GOT3 (cell line): ENCODE results near the gene ZNF48.

Experiments used
- DNase-seq: peaks from one replicate; lab custom pipeline; 2025; ENCODE audit warnings: mixed read lengths; lab: John Stamatoyannopoulos, UW

ZNF48 gene

DNA sequence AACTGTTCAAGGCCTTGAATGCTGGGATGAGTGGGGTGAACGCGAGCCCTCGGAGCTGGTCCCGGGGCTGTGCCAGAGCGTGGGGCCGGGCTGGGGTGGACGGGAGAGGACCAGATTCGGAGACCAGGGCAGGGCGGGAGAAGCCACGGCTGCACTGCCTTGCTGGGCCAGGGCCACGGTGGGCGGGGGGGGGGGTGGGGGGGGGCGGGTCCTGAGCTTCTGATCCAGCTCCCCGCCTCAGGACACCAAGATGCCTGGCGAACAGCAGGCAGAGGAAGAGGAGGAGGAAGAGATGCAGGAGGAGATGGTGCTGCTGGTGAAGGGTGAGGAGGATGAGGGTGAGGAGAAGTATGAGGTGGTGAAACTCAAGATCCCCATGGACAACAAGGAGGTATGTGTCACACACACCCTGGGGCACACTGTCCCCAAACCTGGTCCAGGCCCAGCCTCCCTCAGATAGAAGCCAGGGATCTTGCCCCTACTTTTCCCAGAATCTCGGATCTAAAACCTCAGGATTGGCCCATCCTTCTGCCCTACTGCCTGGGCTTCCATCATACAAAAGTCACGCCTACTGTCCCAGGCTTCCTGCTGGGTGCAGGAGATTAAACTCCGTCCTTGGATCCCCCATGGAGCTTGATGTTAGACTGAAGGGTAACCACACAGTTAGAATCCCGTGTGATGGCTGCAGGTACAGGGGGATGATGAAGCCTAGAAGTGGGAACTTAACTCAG lies 12.7 kb downstream of the ZNF48 start:
- DNase-seq = no peak

DNA sequence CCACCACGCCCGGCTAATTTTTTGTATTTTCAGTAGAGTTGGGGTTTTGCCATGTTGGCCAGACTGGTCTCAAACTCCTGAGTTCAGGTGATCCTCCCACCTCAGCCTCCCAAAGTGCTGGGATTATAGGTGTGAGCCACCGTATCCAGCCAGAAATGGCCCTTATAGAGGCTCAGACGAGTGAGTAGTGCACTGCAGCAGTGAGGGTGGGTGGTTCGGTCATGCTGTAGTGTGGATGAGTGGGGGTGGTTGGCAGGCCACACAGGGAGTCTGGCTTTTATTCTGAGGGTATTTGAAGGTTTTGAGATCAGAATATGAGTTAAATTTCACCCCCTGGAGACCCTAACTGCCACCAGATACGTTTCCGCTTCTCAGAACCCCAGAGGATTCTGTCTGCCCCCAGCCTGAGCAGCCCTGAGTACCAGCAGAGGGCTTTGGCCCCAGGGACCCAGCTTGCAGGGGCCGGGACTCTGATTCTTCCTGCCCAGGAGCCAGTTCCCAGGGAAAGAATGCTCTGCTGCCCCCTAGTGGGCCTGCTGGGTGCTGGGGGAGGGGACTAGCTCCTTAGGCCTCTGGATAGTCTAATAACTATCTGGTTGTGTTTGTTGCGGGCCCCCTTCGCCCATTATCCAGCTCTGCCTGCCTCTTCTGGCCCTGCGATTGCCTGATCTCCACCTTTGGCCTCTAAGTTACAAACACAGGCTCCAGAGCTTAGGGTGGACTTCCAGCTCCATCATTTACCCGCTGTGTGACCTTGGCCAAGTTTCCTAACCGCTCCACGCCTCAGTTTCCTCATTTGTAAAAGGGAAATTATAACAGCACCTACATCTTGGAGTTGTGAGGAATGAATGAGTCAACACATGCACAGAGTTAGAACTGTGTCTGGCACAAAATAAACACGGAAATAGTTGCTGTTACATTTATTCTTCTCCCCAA lies 14.2 kb downstream of the ZNF48 start:
- DNase-seq = peak; percentile 48

DNA sequence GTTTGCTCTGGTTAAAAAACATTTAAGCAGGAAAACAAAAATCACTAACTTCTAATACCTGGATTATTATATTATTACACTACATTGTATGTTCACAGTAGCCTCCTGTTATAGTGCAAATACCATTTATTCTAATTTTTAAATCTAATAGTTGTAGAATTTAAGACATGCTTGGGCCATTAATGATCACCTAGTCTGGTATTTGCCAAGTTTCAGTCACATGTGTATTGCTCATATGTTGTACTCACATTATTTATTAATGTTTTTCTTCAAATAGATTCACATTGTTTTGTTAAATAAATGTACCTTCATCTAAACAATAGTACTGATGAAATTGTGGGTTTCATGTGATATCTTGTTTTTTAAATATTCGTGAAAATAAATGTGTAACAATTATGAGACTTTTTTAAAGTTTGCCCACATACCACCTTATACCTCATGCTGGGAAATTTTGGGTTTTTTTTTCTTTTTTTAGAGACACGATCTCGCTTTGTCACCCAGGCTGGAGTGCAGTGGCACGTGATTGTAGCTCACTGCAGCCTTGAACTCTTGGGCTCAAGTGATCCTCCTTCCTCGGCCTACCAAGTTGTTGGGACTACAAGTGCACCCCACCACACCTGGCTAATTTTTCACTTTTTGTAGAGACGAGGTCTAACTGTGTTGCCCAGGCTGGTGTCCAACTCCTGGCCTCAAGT lies 18.0 kb downstream of the ZNF48 start:
- no peak for DNase-seq

DNA sequence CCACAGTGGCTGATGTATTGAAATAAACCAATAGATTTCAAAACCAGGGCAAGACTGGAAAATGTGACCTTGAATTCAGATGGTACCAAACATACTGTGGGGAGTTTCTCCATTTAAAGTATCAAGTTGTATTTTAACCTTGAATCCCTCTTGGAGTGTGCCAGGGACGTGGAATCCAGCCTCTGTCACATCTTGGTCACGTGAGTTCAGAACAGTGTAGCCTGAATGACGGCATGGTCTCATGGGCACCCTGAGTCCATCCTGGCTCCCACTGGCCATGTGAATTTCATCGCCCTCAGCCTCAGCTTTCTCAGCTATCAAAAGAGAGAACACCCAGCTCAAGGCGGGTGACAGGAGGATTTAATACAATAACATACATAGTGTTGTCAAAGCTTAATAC lies 18.9 kb downstream of the ZNF48 start:
- DNase-seq = no peak

DNA sequence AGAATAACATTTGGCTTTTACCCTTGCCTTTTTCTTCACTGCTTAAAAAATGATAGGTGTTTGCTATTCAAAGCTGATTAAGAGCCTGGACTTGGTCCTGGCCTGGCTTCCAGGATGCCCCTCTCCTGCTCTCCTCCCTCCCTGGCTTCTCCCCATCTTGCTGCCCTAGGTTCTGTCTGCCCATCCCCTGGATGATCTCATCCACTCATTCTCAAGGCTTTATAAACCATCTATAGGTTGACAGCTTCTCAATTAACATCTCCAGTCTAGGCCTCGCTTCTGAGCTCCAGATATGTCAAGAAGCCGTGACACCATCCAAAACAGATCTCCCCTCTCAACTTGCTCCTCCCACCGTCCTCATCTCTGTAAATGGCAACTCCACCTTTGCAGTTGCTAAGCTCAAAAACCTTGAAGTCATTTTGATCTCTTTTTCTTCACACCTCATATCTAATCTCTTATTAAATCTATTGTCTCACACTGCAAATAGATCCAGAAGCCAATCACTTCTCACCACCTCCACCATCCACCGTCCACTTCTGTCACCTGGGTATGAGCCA lies 20.9 kb downstream of the ZNF48 start:
- no peak for DNase-seq

DNA sequence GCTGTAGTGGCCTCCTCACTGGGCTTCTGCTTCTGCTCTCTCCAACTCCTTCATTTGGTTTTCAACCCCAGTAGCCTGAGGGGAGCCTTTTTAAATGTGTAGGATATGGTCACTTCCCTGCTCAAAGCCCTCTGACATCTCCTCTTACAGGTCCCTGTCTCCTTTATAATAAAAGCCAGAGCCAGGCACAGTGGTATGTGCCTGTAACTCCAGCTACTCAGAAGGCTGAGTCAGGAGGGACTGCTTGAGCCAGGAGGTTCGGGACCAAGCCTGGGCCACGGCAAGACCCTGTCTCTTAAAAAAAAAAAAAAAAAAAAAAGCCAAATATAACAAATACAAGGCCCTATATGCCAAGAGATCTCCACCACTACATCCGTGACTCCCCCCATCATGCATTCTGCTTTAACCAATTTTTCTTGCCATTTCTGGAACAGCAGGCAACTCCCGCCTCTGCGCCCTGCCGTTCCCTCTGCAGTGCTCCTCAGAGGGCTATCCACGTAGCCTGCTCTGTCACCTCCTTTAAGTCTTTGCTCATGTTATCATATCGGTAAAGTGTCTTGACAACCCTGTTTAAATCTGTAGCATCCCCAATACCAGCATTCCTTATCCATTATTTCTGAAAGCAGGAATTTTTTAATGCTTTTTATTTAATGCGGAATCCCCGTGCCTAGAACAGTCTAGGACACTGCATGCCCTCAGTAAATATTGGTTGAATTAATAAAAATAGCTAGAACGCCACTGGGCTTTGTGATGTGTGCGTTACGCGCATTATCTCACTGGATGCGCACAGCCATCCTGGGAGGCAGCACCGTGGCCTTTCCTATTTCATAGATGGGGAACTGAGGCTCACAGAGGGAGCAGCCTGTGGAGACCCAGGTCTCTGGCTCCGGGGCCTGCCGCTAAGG lies 21.7 kb downstream of the ZNF48 start:
- DNase-seq = no peak

DNA sequence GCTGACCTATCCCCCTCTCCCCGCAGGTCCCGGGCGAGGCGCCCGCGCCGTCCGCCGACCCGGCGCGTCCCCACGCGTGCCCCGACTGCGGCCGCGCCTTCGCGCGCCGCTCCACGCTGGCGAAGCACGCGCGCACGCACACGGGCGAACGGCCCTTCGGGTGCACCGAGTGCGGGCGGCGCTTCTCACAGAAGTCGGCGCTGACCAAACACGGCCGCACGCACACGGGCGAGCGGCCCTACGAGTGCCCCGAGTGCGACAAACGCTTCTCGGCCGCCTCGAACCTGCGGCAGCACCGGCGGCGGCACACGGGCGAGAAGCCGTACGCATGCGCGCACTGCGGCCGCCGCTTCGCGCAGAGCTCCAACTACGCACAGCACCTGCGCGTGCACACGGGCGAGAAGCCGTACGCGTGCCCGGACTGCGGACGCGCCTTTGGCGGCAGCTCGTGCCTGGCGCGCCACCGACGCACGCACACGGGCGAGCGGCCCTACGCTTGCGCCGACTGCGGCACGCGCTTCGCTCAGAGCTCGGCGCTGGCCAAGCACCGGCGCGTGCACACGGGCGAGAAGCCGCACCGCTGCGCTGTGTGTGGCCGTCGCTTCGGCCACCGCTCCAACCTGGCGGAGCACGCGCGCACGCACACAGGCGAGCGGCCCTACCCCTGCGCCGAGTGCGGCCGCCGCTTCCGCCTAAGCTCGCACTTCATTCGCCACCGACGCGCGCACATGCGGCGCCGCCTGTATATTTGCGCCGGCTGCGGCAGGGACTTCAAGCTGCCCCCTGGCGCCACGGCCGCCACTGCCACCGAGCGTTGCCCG lies 22.5 kb downstream of the ZNF48 start:
- DNase-seq = peak; percentile 59

DNA sequence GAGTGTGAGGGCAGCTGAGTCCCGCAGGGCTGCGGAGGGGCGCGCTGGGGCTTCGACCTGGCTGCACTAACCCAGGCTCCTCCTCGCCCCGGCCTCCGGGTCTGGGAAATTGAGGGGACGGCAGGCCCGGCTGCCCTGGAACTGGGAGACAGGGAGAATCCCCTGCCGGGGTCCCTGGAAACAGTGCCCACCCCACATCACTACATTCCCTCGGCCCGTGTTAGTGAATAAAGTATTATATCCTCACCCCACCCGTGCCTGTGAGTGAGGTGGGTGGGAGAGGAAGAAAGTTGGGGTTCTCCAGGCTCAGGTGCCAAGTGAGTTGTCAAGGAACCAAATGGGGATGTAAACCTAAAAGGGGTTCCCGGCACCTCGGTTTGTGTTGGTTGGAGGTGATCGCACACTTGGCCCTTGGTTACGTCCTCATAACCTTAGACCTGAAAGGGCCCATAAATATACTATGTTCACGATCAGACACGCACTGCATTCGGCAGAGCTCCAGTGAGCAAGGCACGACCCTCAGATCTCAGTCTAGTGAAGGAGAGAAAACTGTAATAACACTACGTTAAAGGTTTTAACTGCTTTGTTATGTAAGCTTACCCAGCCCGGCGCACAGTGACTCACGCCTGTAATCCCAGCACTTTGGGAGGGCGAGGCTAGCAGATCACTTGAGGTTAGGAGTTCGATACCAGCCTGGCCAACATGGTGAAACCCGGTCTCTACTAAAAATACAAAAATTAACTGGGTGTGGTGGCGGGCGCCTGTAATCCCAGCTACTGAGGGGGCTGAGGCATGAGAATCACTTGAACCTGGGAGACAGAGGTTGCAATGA lies 23.3 kb downstream of the ZNF48 start:
- DNase-seq = no peak

DNA sequence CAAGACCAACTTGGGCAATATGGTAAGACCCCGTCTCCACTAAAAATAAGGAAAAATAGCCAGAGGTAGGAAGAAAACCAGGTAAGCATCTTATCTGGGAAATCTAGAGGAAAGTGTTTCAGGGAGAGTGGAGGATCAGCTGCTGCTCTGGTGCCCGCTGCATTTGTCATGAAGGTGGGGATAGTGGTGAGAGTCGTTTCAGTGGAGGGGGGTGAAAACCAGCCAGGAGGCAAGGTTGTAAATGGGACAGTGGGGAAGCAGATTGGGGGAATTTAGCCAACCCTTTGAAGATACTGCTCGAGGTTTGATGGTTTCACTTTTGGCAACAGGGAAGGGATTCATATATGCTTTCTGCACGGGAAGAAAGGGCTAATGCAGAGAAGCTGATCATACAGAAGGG lies 25.8 kb downstream of the ZNF48 start:
- no peak for DNase-seq

DNA sequence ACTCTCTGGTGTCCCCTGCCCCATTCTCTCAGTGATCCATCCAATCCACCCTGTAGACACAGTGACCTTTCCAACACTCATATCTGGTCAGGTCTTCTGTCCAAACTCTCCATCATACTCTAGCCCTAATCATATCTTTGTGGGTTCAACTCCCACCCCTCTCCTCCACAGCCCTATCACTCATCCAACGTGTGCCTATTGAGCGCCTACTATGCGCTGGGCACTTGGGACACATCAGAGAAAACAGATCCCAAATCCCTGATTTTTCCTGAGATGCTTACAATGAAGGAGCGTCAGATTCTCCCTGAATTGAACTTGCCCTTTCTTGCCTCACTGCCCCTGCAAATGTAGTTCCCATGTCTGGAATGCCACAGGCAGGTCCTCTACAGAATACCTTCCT lies 32.8 kb downstream of the ZNF48 start:
- no peak for DNase-seq

DNA sequence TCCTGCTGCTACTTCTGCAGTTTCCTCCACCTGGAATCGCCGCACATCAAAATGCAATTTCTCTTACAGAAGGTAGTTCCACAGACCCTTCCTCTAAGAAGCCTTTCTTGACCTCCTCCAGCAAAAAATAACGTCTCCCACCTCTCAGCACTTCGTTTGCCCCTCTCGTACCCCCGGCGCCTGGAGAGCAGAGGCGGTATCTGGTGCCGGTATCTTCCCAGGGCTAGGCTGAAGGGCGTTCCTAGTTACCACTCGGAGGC lies 34.1 kb downstream of the ZNF48 start:
- no peak for DNase-seq

DNA sequence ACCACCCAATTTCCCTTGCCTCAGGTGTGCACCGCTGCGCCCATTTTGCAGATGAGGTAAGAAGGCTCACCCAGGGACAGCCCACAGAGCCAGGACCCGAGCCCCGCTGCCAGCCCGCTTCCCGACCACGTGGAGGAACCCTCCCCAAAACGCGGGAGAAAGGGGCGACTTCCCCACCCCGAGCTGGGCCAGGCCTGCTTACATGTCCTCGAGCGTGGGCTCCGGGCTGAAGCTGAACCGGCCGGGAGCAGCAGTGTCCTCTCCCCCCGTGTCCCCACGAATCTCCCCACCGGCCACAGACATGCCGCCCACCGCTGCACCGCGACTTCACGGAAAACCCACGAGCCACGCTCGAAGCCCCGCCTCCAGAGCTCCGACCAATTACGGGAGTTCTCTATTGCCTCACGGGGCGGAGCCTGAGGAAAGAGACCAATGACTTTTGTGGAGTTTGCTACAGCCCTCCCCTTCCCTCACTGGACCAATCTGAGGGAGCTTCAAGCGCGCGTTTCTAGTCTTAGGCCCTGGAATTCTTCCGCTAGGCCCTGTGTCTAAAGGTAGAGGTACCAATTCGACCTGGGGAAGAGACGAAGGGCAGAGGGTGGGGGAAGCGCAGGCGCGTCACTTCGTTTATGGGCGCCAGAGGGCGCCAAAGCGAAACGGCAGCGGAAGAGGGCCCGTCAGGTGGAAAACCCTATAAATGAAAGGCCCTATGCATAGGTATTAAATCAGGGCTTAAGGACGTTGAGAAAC lies 34.6 kb downstream of the ZNF48 start, which contains the start of gene DCTPP1:
DCTPP1 (minus strand) TSS at position 353 of the 750 bp plus-strand sequence; CDS start at position 303, 50 bp downstream.
- peak; percentile 77 for DNase-seq

DNA sequence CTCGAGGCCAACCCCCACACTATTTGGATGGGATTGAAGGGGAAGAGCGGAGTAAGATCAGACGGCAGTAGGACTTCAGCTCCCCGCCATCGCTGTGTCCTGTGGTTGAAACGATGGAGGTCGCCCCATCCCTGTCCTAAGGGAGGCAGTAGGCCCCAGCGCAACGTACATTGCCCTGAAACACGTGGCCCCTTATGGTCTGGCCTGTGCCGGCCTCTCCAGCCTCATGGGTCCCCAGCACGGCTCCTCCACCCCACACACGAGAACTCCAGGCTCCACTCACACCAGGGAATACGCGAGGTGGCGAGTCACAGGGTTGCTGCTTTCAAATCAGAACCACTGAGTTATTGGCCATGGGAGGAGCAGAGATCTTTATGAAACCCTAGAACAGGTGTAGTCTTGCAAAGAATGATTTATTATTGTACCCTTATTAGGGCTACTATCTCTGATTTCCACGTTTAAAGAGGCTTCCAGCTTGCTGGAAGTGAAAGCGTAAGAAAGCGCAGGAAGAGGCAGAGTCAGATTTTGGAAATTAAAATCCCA lies 35.3 kb downstream of the ZNF48 start:
- DNase-seq = no peak

DNA sequence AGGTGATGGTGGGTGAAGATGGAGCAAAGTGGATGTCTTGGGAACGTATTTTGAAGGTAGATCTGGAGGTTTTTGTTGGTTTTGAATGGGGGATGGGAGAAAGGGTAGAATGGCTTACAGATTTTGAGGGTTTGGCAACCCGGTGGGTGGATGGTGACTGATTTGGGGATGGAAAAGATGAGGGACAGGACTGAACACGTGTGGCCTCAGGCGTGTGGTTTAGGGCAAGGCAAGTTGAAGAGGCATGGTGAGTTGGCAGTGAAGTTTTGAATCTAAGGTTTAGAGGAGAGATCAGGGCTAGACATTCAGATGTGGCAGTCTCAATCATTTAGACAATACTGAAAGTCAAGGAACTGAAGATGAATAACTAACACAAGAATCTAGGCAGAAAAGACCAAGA lies 39.6 kb downstream of the ZNF48 start:
- DNase-seq = no peak

DNA sequence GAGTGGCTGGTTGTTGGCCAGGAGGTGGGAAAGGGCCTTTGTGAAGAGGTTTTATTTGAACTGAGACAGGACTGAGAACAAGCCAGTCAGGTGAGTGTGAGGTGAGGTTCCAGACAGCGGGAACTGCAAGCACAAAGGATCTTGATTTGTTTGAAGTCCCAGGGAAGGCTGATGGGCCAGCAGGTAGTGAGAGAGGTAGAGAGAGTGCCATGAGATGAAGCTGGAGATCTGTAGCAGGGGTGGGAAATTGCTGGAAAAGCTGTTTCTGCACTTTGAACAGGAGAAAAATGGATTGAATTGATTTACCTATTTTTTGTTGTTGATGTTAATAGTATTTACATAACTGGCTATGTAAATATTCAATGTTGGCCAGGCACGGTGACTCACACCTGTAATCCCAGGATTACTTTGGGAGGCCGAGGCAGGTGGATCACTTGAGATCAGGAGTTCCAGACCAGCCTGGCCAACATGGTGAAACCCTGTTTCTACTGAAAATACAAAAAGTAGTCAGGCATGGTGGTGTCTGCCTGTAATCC lies 42.4 kb downstream of the ZNF48 start:
- no peak for DNase-seq

DNA sequence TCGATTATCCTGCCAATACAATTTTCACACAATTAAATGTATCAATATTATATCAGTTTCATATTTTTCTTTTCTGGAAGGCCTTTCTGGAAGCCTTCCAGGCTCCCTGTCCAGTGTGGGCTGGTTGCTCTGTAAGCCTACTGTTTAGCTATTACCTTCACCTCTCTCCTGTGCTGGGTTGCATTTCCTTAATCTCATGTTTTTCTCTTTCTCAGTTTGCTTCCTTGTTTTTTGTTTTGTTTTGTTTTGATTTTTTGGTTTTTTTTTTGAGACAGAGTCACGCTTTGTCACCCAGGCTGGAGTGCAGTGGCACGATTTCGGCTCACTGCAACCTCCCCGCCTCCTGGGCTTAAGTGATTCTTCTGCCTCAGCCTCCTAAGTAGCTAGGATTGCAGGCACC lies 43.6 kb downstream of the ZNF48 start:
- DNase-seq = no peak

DNA sequence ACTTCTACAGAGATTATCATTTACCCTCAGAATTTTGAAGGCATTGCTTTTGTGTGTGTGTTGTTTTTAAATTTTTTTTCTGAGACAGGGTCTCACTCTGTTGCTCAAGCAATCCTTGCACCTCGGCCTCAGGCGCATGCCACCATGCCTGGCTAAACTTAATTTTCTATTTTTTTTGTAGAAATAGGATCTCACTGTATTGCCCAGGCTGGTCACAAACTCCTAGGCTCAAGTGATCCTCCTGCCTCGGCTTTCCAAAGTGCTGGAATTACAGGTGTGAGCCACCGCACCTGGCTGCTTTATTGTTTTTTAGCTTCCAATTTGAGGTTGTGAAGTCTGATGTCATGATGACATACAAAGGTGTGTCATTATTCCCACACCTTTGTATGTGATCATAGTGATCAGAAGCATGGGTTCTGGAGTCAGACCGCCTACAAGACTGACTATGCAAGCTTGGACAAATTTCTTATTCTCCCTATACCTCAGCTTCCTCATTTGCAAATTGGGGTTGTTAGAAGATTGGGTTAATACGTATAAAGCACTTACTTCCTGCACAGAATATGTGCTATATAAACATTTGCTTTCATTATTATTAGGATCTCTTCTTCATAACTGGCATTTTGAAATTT lies 44.6 kb downstream of the ZNF48 start:
- DNase-seq = no peak

DNA sequence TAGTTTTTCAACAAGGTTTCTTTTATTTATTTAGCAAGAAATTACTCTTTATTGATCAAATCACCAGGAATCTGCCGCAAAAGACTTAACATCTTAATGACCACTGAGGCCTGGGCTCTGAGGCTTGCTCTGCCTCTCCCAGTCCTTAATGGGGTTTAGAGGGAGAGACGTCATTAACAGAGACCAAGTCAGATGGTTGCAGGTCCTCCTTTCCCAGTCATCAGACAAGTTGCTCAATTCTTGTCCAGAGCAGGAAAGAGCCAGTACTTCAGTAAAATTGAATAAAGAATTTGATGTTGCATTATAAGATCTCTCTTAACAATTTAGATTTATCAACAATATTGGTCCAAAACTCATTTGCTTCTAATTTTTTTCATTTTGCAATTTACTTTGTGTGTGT lies 48.4 kb downstream of the ZNF48 start:
- no peak for DNase-seq
